HuH-7.5 (cell line): ENCODE data around the gene BICC1.

Experiments used
- DNase-seq: peaks from one replicate; pipeline ENCODE4 v3.0.0; 2011; ENCODE audit warnings: low spot score

The BICC1 gene

GRCh38 chr10:58608826-58609531 lies 96.3 kb downstream of the BICC1 start:
- no peak for DNase-seq

- no peak for DNase-seq
Observed at GRCh38 chr10:58609532-58610150, 97.0 kb downstream of the BICC1 start.

- no peak for DNase-seq
Observed at GRCh38 chr10:58615237-58615935, 102.7 kb downstream of the BICC1 start.

- no peak for DNase-seq
Observed at GRCh38 chr10:58618158-58618676, 105.5 kb downstream of the BICC1 start.

- DNase-seq, result no peak
Observed at GRCh38 chr10:58621379-58622077, 108.9 kb downstream of the BICC1 start.

GRCh38 chr10:58622246-58622645 lies 109.6 kb downstream of the BICC1 start:
- no peak for DNase-seq

- no peak for DNase-seq
Observed at GRCh38 chr10:58625070-58625469, 112.4 kb downstream of the BICC1 start.

- DNase-seq, result no peak
Observed at GRCh38 chr10:58627392-58627791, 114.7 kb downstream of the BICC1 start.

- no peak for DNase-seq
Observed at GRCh38 chr10:58631715-58632114, 119.0 kb downstream of the BICC1 start.

GRCh38 chr10:58632216-58632615 lies 119.5 kb downstream of the BICC1 start:
- no peak for DNase-seq

- DNase-seq, result no peak
Observed at GRCh38 chr10:58637352-58637751, 124.7 kb downstream of the BICC1 start.

GRCh38 chr10:58638388-58638787 lies 125.7 kb downstream of the BICC1 start:
- DNase-seq, result no peak

GRCh38 chr10:58641095-58641531 lies 128.4 kb downstream of the BICC1 start:
- peak; percentile 16 for DNase-seq

GRCh38 chr10:58641708-58642107 lies 129.0 kb downstream of the BICC1 start:
- no peak for DNase-seq

GRCh38 chr10:58642283-58642682 lies 129.6 kb downstream of the BICC1 start:
- DNase-seq, result no peak

GRCh38 chr10:58642916-58643428 lies 130.3 kb downstream of the BICC1 start:
- no peak for DNase-seq

- DNase-seq, result no peak
Observed at GRCh38 chr10:58644311-58644710, 131.6 kb downstream of the BICC1 start.

- DNase-seq, result no peak
Observed at GRCh38 chr10:58645416-58646146, 132.9 kb downstream of the BICC1 start.

GRCh38 chr10:58647376-58648112 lies 134.9 kb downstream of the BICC1 start:
- no peak for DNase-seq

- DNase-seq, result no peak
Observed at GRCh38 chr10:58648131-58648530, 135.5 kb downstream of the BICC1 start.

GRCh38 chr10:58651040-58651439 lies 138.4 kb downstream of the BICC1 start:
- no peak for DNase-seq
